AG04449 (cell line): Measurements from ENCODE around the gene RPUSD3.

ENCODE experiments used
- CTCF ChIA-PET: fragments of 350-600 bp; formaldehyde crosslinking; extraction: SDS; loops from one replicate; lab custom pipeline; 2021; ENCODE audit warnings: antibody characterized with exemption; lab: Yijun Ruan, JAX
- POLR2A ChIA-PET: fragments of 400-600, 350-600 bp; formaldehyde crosslinking; extraction: SDS; loops from one replicate; lab custom pipeline; 2020; ENCODE audit warnings: antibody characterized with exemption, inconsistent platforms; lab: Yijun Ruan, JAX
- DNase-seq: peaks from one replicate; pipeline ENCODE4 v3.0.0-alpha.2; 2010; ENCODE audit warnings: low read depth, low spot score
- H3K4me3 ChIP-seq: 2 replicates; pipeline ENCODE4 v1.5.1; 2011; ENCODE audit warnings: low read depth, mild to moderate bottlenecking, control low read depth, low read length
- TF ChIP-seq, protein P1 (sequence below): IDR thresholded peaks from one replicate; pipeline ENCODE4 v1.5.1; 2011; ENCODE audit warnings: mild to moderate bottlenecking, moderate library complexity, low read length, control low read depth, inconsistent platforms; ENCODE audit not compliant: insufficient read depth; ENCODE audit errors: missing control alignments

Gene RPUSD3

DNA sequence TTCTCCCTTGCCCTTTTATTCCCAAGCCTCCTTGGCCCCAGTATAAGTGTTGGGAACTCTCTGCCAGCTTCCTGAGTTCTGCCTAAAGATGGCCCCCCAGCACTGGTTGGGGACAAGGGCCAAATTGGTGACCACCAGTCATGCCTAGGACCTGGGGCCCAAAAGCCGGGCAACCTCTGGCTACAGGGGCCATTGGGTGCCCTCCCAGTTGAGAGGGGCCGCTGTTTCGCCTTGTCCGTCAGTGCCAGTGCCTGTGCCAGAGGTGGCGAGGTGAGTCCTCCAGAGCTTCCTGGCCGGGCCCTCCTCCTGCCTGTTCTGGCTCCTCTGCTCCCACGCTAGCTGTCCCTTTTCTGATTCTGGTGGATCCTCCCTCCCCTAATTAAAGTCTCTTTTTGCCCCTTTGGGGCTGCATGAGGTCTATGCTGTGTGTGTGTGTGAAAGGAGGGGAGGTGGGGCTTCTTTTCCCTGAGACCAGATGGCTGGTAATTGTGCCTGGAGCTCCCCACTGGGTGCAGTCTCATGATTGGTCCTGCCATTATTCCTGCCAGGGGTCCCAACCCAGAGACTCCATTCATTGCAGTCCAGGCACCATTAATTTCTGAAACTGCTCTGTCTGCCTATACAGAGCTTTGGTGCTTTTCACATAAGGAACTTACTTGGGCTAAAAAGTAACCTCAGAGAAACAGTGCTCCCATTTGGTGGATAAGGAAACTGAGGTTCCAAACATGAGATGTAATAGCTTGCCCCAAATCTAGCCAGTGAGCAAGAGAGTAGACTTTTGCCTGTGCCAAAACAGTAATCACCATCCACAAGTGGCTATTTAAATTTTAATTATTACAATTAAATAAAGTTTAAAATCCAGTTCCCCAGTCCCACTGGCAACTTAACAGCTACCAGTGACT, 36.9 kb downstream of the RPUSD3 start:
- no peak for DNase-seq
- TF ChIP-seq, protein P1, sequence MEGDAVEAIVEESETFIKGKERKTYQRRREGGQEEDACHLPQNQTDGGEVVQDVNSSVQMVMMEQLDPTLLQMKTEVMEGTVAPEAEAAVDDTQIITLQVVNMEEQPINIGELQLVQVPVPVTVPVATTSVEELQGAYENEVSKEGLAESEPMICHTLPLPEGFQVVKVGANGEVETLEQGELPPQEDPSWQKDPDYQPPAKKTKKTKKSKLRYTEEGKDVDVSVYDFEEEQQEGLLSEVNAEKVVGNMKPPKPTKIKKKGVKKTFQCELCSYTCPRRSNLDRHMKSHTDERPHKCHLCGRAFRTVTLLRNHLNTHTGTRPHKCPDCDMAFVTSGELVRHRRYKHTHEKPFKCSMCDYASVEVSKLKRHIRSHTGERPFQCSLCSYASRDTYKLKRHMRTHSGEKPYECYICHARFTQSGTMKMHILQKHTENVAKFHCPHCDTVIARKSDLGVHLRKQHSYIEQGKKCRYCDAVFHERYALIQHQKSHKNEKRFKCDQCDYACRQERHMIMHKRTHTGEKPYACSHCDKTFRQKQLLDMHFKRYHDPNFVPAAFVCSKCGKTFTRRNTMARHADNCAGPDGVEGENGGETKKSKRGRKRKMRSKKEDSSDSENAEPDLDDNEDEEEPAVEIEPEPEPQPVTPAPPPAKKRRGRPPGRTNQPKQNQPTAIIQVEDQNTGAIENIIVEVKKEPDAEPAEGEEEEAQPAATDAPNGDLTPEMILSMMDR, result no peak
- ChIA-PET POLR2A (no interaction called here), CTCF (interaction anchor here (0.9 to 2.4 kb wide), 2 partner anchors 14 to 126 kb away, joined by 3 to 7 read pairs; partner anchors contain the start of genes ARPC4 and TADA3)
- no peak overlapping the region for H3K4me3 ChIP-seq

DNA sequence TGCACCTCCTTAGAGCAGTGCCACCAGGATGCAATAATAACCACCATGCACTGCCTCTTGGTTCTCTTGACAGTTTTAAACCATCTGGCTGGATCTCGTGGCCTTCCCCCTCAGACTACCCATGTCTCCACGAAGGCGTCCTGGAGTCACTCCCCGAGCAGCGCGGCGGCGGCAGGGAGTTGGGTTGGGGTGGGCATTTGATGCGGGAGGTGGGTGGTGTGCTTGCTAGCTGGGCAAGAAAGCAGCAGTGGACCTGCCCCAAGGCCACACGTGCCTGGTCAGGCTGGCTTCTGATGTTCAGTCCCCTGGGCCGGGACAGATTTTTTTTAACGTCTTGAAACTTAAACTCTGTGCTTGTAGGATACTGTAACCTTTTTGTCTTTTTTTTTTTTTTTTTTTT, 37.7 kb downstream of the RPUSD3 start:
- DNase-seq, result no peak
- ChIA-PET POLR2A (interaction anchor here (3.2 kb wide), 1 partner anchor 13 kb away, joined by 13 read pairs; the partner anchor contains the start of genes ARPC4 and TADA3), CTCF (interaction anchor here (2.2 kb wide), 1 partner anchor 10 kb away, joined by 9 read pairs; no protein-coding TSS in a partner anchor)
- no peak overlapping the region for H3K4me3 ChIP-seq
- TF ChIP-seq, protein P1, result no peak

DNA sequence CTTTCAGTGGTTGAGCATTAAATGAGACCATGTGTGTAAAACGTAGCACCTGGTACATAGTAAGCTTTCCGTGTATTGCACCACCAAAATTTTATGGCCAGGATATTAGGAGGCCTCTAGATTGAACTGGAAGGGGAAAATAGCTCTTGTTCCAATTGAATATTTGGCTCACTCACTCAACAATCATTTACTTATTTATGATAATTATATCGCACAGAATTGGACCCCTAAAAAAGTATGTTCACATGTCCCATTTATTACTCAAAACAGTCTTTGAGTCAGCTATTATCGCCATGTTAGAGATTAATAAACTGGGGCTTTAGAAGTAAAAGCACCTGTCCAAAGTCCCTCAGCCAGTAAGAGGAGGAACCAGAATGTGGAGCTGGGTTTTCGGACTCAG, 38.8 kb downstream of the RPUSD3 start:
- no peak overlapping the region for H3K4me3 ChIP-seq
- ChIA-PET CTCF (interaction anchor here (0.7 to 2.2 kb wide), 2 partner anchors 9 to 14 kb away, joined by 3 to 9 read pairs; no protein-coding TSS in a partner anchor), POLR2A (interaction anchor here (0.8 to 3.2 kb wide), 2 partner anchors 12 to 26 kb away, joined by 3 to 13 read pairs; partner anchors contain the start of genes ARPC4 and TADA3)
- TF ChIP-seq, protein P1, result no peak
- DNase-seq, result no peak

DNA sequence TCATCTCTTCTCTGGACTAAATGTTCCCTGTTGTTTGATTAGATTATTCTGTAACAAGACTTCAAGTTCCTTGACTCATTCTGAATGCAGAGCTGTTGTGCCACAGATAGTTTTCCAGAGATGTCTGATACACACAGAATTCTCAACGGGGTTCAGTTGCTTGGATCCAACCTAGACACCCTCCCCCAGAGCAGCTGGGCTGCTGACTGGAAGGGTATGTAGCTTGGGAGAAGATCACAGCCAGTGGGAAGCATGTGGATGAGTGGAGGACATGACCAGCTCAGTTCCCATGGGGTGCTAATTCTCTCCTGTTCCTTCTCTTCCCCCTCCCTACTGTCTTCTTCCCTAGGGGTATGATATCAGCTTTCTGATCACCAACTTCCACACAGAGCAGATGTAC, 40.3 kb downstream of the RPUSD3 start:
- no peak overlapping the region for H3K4me3 ChIP-seq
- POLR2A ChIA-PET, result interaction anchor here (1.1 to 3.2 kb wide), 2 partner anchors 11 to 143 kb away, joined by 4 to 13 read pairs; partner anchors contain the start of genes ARPC4 and TADA3
- CTCF ChIA-PET, result interaction anchor here (0.9 to 1.5 kb wide), 3 partner anchors 11 to 143 kb away, joined by 3 read pairs; partner anchors contain the start of gene ARPC4
- TF ChIP-seq, protein P1, result no peak
- DNase-seq, result no peak

DNA sequence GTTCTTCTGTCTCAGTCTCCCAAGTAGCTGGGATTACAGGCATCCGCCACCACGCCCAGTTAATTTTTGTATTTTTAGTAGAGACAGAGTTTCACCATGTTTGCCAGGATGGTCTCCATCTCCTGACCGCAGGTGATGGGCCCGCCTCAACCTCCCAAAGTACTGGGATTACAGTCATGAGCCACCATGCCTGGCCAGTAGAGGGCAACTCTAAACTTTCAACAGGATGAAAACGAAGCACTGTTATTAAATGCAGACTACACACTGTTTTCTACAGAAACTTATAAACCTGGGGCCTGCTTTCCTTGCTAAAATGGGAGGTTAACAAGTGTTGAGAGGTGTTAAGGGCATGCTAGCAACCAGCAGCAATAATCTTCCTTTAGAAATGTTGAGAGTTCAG, 43.3 kb downstream of the RPUSD3 start:
- ChIA-PET POLR2A (no interaction called here), CTCF (interaction anchor here (1.1 kb wide), 2 partner anchors 8 to 13 kb away, joined by 3 read pairs; no protein-coding TSS in a partner anchor)
- DNase-seq, result no peak
- no peak overlapping the region for H3K4me3 ChIP-seq
- TF ChIP-seq, protein P1, result no peak
